NCI-H345 (cell line): ENCODE data around the gene SYNDIG1.

Experiments used
- DNase-seq: peaks from one replicate; lab custom pipeline; 2025; lab: John Stamatoyannopoulos, UW

SYNDIG1 gene

DNA sequence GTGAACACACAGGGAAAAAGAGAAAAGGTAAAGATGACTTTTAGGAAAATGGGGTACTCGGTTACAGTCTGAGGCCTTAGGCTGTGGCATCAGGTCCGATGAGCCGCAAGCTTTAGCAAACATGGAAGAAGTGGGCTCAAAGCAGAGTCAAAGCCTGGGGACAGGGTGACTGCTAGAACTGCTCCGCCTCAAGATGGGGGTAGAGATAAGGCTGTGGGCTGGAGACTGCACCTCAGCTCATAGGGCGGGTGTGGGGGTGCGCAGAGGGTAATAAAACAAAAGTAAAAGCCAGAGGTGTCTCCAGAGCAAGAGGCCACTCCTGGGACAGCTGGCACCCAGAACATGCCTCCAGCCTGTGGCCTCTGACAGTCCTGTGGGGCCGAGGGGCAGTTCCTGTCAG is 21.3 kb upstream of the SYNDIG1 start:
- DNase-seq: no peak

DNA sequence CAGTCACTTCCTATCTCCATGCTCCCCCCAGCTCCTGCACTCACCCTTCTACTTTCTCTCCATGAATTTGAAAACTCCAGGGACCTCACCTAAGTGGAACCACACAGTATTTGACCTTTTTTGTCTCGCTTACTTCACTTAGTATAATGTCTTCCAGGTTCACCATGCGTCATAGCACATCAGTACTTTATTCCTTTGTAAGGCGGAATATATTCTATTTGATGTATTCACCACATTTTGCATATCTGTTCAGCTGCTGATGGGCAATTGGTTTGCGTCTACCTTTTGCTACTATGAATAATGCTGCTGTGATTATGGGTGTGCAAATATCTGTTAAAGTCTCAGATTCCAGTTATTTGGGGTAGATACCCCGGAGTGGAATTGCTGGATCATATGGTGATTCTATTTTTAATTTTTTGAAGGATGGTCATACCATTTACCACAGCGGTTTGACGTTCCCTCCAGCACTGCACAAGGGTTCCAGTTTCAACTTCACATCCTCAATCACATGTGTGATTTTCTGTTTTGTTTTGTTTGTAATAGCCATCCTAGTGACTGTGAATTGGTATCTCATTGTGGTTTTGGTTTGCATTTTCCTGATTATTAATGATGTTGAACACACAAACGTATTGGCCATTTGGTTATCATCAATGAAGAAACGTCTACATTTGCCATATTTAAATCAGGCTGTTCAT is 20.3 kb upstream of the SYNDIG1 start:
- no peak for DNase-seq

DNA sequence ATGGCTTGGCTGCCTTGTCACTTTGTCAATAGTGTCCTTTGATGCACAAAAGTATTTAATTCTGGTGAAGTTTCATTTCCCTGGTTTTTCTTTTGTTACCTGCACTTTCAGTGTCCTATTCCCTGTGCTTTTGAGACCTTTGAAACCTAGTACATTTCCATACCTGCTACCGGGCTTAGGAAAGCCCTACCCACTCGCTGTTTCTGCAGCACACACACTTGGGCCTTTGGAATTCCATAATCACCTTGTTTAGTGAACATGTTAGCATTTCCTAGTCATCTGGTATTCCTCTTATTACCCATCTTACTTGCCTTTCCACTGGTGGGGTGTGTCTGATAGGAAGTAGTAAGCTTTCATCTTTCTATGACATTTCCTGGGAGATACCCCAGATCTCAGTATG is 19.3 kb upstream of the SYNDIG1 start:
- no peak for DNase-seq

DNA sequence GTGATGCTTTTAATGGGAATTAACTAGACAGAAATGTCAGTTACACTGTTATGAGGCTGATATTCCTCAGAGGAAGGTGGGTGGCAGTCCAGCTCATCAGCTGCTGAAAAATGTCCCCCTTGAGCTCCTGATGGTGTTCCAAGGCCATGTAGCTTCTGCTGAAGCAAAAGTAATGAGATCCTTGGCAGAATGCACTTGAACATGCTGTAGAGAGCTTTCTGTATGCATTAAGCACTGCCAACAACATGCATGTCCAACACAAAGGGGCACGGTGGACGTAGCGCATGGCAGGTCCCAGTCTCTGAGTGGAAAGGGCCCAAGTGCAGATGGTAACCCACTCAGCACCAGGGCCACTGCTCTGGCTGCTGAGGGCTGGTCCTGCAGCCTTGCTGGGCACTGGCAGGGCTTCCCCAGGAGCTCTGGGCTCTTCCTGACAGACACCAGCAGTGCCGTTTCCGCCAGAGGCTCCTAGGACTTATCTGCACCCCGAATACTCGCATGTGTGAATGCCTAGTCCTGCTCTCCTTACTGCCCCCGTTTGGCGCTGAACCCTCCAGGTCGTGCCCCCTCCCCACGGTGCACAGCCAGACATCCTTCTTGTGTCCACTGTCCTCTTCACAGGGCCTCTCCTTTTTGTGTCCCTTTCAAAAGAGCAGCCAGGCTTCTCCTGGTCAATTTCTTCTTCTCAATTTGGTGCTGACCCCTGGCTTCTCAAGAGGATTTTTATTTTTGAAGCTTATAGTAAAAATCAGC is 18.6 kb upstream of the SYNDIG1 start:
- no peak for DNase-seq

DNA sequence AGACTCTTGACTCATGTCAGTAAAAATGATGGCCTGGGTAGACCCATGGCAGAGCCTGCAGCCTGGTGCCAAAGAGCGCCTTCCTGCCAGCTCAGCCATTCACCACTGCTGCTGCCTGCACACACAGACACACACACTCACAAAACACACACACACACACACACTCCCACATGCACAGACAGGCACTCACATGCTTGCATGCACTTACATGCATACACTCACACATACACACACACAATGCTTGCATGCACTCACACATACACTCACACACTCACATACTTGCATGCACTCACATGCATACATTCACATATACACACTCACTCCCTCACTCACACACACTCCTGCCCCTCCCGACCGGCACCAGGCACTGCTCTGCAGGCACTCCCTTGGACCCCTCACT is 18.0 kb upstream of the SYNDIG1 start:
- no peak for DNase-seq

DNA sequence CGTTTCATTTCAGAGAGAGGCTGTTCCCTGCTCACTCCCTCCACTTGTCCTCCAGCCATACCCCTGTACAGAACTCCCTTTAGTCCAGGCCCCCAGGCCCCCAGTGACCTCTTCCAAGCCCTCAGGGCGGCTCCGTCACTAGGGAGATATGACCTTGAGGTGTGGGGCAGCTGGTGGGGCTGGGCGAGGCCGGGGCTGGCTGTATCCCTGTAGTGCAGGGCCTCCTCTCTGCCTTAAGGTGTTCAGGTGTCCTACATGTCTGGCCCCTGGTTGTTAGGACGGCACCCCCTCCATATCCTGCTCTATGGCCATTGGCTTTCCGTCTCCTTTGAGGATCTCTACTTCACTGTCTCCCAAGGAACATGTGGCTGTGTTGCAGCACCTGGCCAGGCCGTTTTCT is 17.4 kb upstream of the SYNDIG1 start:
- DNase-seq: no peak

DNA sequence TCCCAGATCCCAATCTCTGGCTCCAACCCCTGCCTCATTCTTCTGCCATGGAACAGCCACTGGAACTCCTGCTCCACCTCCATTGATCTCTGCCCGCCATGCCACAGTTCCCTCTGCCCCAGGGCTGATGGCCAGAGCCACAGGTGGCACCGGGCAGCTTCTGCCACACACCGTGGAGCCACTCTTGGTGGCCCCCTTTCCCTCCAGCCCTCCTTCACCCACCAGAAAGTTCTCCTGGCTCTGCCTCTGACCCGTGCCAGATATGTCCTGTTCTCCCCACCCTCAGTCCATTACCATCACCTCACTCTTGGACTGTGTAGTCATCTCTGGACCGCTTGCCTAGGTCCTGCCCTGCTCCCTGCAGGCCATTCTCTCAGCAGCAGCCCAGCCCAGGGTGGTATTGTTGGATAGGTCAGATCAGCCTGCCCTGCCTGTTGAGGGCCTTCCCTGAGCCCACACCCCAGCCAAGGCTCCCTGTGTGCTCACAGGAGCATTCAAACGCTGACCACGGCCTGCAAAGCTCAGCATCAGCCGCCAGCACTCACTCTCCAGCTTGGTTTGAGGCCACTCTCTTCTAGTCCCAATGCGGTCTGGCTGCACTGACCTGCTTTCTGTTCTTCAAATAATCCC is 16.8 kb upstream of the SYNDIG1 start:
- DNase-seq: no peak

DNA sequence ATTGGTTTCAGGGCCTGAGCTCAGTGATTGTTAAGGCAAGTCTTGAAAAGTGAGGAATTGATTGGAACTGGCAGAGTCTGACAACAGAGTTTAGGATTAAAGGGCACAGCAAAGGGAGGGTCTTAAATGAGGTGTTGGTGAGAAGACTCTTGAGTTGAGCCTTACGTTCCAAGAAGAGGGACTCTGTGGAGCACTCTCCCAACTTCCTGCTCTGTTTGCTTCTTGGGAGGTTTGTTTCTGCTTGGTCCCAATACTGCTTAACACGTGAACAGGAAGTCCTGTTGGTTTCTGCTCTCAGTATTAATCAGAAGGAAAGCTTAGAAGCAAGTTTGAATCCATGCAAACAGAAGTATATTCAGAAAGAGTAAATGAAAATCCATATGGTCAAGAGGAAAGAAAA is 15.6 kb upstream of the SYNDIG1 start:
- DNase-seq: no peak

DNA sequence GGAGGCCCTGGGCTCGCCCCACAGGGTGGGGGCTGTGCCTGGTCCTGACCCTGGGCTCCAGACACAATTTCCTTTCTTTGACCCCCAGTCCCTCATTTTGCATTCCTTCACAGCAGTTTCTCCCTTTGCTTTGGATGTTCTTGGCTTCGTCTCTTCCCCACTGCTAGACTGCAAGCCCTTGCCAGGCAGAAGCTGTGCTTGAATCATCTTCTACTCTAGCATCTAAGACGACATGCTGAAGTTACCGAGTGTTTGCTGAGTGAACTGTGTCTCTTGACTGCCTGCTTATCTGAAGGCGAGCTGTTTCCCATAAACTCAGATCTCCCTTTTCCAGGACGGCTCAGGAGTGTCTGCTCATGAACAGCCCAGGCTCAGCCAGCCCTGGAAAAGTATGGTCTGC is 14.3 kb upstream of the SYNDIG1 start:
- no peak for DNase-seq

DNA sequence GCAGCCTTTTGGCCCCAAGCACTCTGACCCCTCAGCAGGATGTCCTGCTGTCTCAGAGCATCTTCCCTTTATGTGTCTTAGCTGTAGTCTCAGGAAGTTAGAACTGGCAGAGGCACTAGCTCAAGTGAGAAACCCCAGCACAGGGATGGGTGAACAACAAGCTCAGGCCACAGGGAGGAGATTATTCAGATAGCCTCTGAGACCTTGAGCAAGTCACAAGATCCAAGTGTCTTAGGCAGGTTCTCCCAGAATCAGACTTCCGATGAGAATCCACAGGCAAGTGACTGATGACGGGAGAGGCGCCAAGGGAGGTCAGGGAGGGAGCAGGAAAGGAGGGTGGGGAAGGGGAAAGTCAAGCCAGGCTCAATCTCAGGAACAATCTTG is 13.0 kb upstream of the SYNDIG1 start:
- no peak for DNase-seq

DNA sequence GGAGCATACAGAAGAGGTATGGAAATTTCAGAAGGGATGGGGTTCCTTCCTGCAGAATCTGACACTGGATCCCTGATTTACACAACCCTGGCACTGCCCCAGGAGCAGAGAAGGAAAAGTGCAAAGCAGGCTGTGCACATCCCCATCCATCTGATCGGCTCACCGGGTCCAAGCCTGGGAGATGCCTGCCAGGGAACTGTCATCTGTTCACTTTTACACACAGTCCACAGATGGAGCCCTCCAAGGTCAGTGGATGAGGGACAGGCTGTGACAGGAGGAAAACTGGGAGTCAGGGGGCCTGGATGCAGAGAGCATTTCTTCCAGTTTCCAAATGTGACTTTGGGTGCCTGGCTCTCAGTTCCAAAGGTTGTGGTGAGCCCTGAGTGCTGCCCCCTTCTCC is 11.0 kb upstream of the SYNDIG1 start:
- no peak for DNase-seq

DNA sequence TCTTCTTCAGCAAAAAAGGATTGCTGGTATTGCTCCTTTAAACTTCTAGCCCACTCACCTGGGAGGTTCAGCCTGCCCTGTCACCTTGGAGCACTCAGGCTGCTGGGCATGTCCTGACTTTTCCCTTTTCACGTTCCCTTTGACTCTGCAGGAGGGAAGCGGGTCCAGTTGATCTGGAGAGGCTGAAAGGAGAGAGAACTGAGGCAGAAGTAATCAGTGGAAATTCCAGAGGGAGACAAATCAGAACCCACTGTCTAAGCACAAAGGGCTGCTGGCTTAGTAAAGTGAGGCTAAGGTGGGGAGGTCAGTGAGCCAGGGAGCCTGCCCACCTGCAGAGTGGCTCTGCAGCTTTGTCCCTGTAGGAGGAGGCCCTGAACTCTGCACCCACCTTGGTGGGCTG is 9.7 kb upstream of the SYNDIG1 start:
- DNase-seq: no peak

DNA sequence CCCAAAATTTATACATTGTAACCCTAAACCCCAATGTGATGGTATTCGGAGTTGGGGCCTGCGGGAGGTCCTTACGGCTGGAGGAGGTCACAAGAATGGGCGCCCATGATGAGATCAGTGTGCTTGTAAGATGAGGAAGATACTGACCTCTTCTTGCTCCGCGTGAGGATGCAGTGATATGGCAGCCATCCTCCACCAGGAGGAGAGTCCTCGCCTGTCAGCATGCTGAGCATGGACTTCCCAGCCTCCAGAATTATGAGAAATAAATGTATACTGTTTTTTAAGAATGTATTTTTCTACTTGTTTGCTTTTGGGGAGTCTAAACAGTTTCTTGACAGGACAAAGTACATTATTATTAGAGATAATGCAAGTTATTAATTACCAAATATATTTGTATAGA is 8.7 kb upstream of the SYNDIG1 start:
- DNase-seq: no peak

DNA sequence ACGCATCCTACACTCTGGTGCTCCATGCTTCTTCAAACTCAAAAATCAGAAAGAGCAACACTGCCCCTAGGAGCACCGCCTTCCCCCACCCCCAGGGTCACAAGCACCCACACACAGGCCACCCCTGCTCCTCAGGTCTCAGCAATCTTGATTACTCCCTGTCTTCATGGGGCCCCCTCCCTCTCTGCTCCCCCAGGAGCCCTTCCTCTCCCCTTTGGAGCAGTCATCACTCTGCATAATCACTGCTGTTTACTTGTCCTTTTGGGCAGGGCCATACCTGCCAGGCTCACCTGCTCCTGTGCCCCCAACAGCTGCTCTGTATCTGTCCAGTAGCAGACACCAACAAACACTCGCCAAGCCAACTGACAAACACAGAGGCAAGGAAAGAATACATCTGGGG is 7.6 kb upstream of the SYNDIG1 start:
- DNase-seq: no peak

DNA sequence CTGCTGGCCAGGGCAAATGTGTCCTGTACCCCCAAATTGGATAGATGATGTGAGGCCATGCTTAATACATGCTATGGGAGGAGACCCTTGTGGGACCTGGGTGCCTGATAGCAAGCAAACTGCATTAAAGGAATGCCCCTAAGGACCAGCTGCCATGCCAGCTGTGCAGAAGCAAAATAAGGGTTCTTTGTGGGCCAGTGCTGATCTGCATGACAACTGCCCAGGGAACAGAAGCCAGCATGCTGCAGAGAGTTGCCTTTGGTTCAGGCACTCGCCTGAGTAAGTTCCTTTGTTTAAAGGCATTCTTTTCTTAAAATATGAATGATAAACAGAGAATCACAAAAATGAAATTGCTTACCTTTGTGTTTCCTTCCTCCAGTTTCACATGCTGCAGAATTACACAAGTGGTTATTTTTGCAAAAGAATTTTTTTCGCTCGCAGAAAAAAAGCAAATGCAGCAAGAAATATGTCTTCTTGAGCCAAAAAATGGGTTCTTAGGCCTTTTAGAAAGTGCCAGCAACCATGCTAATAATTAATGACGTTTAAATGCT is 6.9 kb upstream of the SYNDIG1 start:
- DNase-seq: no peak

DNA sequence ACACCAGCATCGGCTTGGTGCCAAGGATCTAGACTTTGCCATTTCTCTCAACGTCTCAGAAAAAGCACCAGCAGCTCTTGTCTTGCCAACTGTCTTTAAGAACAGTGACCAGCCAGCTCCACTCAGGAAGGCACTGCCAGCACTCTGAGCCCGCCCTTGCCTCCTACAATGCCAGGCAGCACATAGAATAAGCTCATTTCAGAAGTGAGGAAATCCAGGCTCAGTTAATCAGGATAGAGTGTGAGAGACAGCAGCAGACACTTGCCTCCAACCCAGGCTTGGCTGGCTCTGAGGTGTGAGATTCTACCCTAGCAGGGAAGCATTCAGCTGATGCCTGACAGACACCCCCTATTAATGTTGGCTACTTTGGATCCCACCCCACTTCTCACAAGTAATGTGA is 4.3 kb upstream of the SYNDIG1 start:
- DNase-seq: no peak

DNA sequence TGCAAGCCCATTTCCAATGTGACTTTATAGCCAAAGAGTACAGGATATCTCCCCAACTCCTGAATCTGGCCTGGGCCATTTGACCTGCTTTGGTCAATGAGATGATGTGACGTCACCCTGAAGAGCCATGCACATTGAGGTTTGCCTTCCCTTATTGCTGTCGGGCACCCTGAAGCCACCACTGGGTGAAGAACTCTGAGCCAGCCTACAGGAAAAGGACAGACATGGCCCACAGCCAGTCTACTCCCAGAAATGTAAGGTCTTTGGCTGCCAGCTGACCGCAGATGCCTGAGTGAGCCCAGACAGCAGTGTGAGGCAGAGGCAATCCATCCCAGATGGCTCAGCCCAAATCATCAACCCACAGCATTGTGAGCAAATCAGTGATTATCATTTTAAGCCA is 3.7 kb upstream of the SYNDIG1 start:
- DNase-seq: no peak

DNA sequence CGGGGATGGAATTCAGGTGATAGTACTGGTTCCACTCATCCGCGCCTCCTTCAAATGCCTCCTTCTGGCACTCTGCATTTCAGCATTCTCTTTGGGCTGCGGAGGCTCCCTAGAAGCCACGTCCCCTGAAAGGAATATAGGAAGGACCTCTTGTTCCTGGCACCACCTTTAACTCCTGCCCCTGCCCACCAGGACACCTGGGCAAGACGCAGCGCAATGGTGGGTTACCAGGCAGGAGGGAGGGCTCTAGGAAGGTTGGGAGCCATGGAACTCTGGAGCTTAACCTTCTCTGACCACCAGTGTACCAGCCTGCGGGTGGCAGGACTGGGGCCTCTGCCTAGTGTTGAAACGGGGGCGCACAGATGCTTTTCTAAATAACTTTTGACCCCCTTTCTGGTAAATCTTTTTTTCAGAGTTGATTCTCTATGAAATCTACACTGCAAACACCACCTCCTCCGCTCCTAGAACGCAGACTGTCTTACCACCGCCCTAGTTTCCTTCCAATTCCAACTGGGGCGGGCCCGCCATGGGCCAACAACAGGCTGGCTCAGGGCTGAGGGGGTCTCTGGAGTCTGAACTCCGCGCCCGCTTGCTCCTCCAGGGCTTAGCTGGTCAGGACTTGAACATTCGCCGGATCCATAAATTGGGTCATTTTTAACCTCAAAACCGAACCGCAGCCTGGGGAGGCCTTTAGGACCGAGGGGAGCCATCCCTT is 871 bp upstream of the SYNDIG1 start:
- DNase-seq: no peak

DNA sequence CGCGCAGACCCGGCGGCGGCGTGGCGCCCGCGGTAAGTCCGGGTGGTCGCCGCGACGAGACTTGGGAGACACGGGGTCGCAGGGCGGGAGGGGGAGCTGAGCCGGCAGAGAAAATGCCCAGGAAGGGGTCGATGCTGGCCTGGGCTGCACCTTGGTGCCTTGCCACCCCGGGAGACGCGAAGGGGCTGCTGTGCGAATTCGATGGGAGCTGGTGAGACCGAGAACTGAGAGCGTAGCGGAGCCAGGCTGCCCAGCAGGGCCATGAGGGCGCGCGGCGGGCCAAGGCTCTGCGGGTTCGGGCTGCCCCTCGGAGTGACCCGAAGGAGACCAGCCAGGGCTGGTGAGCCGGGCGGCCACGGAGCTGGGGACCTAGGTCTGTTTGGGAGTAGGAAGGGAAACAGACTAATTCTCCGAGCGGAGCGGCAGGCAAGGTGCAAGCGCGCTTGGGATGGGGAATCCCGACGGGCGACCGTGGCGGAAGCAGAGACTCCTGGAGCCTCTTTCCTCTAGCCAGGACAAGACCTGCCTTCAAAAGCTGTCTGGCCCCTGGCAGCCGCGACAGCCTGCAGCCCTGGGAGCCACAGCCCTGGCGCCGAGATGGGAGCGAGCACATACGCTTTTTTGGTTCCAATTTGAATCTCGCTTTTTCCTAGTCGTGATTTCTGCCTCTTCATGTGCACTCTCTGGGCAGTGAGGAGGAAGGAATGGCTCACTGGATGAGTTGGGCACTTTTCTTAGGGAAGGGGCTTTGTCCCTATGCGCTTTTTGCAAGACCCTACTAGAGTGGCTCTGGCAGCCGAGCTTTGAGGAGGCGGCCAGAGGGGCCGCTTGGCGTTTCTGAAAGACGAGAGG is 691 bp downstream of the SYNDIG1 start:
- DNase-seq: peak; percentile 66

DNA sequence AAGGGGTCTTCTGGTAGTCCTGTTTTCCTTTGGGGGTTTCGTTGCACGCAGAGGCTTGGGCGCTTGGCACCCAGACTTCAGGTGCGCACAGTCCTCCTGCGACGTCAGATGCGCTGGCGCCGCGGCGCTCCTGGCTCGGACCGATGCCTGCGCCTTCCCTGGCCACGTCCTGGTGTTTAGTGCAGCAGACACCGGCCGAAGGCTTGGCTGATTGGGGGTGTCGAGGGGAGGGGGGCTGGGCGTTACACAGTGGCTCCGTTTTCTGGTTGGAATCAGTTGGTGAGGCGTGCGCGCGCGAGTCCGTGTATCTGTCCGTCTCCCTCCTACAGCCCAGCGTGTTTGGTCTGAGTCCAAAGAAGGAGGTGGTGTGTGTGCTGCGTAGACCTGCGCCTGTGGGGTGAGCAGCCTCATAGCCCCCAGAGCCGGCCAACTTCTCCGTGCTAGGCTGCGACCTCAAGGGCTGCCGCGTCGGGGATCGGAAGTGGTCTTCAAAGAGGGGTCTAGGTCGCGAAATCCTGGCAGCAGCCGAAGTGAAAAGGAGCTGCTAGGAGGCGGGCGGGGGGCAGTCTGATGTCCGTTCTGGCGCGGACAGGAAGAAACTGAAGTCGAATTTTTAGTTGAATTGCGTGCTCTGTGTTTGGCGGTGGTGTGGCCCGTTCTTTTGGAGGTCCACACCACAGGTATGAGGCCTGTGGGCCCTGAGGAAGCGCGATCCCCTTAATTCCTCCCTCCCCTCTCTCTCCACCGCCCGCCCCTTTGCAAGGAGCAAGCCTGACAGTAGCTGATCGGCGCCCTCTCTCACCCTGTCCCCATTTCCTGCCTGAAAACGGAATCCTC is 1.5 kb downstream of the SYNDIG1 start:
- peak; percentile 58 for DNase-seq

DNA sequence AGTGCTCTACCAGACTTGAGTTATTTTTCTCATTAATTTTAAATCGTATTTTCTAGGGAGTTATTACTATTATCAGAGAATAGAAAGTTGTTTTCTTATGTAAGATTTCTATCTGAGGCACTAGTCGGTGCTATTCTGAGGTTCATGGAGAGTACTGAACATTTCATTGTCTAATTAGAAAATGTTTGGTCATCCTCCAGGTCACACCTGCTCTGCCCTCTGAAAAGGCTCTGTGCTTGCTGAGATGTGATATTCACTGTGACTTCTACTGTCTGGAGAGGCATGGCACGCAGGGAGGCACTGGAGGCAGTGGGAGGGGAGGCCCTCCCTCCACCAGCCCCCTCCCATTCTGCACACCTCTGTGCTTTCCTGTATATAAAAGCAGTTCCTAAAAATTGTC is 3.0 kb downstream of the SYNDIG1 start:
- no peak for DNase-seq
